Dendritic cell treated with granulocyte-macrophage colony-stimulating factor and Interleukin-4, amounts not matched to agents 40 ng/mL and 50 ng/mL, for 4 days (primary cell): Measurements from ENCODE around the gene APOH.
"Not testable (repeated sequence)": the region's sequence is repeated elsewhere in the genome, so short reads cannot be mapped to it uniquely, and the experiment has no call there.

Experiments
- H3K27ac Mint-ChIP-seq: one replicate; pipeline ENCODE4 v1.8.0; 2022; ENCODE audit warnings: mild to moderate bottlenecking, mixed read lengths
- H3K27me3 Mint-ChIP-seq: one replicate; pipeline ENCODE4 v1.8.0; 2022; ENCODE audit warnings: mild to moderate bottlenecking, mixed read lengths
- H3K36me3 Mint-ChIP-seq: one replicate; pipeline ENCODE4 v1.8.0; 2022; ENCODE audit warnings: low read depth, mixed read lengths
- H3K4me1 Mint-ChIP-seq: one replicate; pipeline ENCODE4 v1.8.0; 2022; ENCODE audit warnings: low read depth, mixed read lengths
- H3K4me3 Mint-ChIP-seq: one replicate; pipeline ENCODE4 v1.8.0; 2022; ENCODE audit warnings: mild to moderate bottlenecking, moderate library complexity, mixed read lengths
- H3K9me3 Mint-ChIP-seq: one replicate; pipeline ENCODE4 v1.8.0; 2022; ENCODE audit warnings: mixed read lengths
- intact Hi-C: fragments of 100-400 bp; cut with micrococcal nuclease; formaldehyde crosslinking; loops from one replicate; pipeline ENCODE4 v1.15.0; 2022

APOH gene

DNA sequence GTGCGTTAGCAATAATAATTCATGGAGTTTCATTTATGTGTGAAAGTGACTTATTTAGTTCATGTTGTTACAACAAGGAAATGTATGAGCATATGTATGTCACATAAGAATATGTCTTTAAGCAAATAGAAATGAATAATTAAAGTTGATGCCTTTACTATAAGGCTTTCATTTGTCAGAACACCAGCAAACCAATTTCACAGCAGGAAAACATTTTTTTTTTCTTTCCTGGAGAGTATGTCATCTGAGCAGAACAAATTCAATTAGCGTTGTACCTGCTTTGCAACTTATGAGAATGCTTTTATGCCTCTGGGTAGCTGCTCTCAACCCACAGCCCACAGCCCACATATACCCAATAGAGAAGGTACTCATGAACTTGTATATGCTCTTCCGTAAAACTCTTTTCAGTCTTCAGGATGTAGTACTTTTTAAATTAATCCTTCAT, 26.3 kb upstream of the APOH start:
- Mint-ChIP-seq H3K36me3 (no peaks in the 10 kb centered on the region), H3K4me3 (no peak overlapping the region), H3K4me1 (no peaks in the 10 kb centered on the region), H3K27me3 (peaks cover 10% of the 10 kb centered on the region), H3K9me3 (no peaks in the 10 kb centered on the region), H3K27ac (no peak overlapping the region)
- intact Hi-C loops: loop anchor here (1.0 to 2.0 kb wide), 2 partner anchors 312 to 417 kb away; no protein-coding TSS in a partner anchor

DNA sequence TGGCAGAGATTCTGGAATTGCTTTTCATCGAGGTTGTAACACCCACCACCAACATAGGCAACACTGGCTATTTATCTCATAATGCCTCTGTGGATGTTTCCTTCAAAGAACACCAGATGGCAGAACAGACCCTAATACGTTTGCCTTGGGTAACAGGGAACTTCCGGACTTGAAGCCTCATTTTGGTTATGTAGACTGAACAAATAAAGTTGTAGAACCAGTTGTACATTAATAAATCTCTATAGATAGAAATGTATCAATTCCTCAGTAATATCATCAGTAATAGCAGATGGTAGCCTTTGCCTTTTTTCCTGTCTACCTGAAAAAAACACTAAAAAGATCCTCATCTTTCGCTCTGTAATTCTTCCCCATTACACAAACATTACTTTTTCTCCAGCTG, 25.9 kb upstream of the APOH start:
- Mint-ChIP-seq H3K27ac (no peak overlapping the region), H3K4me3 (no peak overlapping the region), H3K9me3 (no peaks in the 10 kb centered on the region), H3K36me3 (no peaks in the 10 kb centered on the region), H3K27me3 (peaks cover 10% of the 10 kb centered on the region), H3K4me1 (no peaks in the 10 kb centered on the region)
- intact Hi-C loops: loop anchor here (1.0 to 2.0 kb wide), 2 partner anchors 312 to 418 kb away; no protein-coding TSS in a partner anchor

DNA sequence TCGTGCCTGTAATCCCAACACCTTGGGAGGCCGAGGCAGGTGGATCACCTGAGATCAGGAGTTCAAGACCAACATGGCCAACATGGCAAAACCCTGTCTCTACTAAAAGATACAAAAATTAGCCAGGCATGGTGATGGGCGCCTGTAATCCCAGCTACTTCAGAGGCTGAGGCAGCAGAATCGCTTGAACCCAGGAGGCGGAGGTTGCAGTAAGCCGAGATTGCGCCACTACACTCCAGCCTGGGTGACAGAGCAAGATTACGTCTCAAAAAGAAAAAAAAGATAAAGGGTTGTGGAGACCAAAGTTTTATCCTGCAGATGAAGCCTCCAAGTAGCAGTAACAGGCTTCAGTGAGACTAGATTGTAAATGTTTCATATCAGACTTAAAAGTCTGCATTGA, 24.2 kb upstream of the APOH start:
- H3K36me3 Mint-ChIP-seq, H3K27ac Mint-ChIP-seq, H3K4me1 Mint-ChIP-seq, H3K9me3 Mint-ChIP-seq, intact Hi-C loops, H3K4me3 Mint-ChIP-seq: not testable (repeated sequence)
- peaks cover 15% of the 10 kb centered on the region for H3K27me3 Mint-ChIP-seq

DNA sequence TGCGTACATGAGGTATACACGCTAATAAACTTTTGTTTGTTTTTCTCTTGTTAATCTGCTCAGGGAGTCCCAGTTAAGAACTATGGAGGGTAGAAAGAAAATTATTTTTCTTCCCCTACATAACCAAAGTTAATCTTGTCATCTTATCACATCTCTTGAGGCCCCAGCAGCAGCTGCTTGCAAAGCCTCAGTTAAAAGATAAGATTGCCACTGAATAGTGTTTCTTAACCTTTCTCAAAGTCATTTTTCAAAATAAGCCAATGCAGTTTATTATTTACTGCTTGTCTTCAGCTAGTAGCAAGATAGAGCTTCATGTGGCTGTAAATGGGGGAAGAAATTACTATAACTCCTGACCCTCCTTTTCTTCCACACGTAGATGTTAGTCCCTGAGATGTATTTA, 21.5 kb upstream of the APOH start:
- peaks cover 13% of the 10 kb centered on the region for H3K27me3 Mint-ChIP-seq
- intact Hi-C loops: no loop called here
- H3K36me3 Mint-ChIP-seq: no peaks in the 10 kb centered on the region
- no peak overlapping the region for H3K27ac Mint-ChIP-seq
- no peaks in the 10 kb centered on the region for H3K4me1 Mint-ChIP-seq
- no peaks in the 10 kb centered on the region for H3K9me3 Mint-ChIP-seq
- no peak overlapping the region for H3K4me3 Mint-ChIP-seq

DNA sequence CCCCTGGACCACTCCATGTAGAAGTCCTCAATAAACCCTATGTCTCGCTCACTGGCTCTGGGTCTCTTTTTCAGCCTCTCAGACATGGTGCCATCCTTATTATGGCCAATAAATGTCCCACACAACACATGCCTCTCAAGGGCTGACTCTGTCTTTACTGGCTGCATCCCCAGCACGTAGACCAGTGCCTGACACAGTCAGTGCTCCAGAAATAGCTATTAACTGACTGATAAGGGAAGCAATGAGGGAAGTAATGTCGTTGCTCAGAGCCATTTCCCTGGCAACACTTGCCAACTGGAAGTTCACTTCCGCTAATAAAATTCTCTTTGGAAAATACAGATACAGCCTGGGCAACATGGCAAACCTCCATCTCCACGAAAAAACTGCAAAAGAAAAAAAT, 19.1 kb upstream of the APOH start:
- Mint-ChIP-seq H3K27ac (no peak overlapping the region), H3K4me3 (no peak overlapping the region), H3K36me3 (no peaks in the 10 kb centered on the region), H3K9me3 (no peaks in the 10 kb centered on the region), H3K27me3 (peaks cover 23% of the 10 kb centered on the region), H3K4me1 (no peaks in the 10 kb centered on the region)
- intact Hi-C loops: loop anchor here (10.0 kb wide), 1 partner anchor 73 kb away; no protein-coding TSS in a partner anchor

DNA sequence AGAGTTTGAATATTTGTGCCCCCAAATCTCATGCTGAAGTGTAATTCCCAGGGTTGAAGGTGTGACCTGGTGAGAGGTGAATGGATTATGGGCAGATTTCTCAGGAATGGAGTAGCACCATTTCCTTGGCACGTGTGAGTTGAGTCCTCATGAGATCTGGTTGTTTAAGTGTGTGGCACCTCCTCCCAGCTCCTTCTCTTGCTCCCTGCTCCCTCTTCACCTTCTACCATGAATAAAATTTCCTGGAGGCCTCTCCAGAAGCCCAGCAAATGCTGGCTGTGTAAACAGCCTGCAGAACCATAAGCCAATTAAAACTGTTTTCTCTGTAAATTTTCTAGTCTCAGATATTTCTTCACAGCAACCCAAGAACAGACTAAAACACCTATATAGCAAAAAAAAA, 12.6 kb upstream of the APOH start:
- intact Hi-C loops: loop anchor here (10.0 kb wide), 1 partner anchor 67 kb away; no protein-coding TSS in a partner anchor
- H3K4me1 Mint-ChIP-seq: no peaks in the 10 kb centered on the region
- peaks cover 35% of the 10 kb centered on the region for H3K27me3 Mint-ChIP-seq
- H3K36me3 Mint-ChIP-seq: no peaks in the 10 kb centered on the region
- H3K9me3 Mint-ChIP-seq: no peaks in the 10 kb centered on the region
- no peak overlapping the region for H3K27ac Mint-ChIP-seq
- no peak overlapping the region for H3K4me3 Mint-ChIP-seq

DNA sequence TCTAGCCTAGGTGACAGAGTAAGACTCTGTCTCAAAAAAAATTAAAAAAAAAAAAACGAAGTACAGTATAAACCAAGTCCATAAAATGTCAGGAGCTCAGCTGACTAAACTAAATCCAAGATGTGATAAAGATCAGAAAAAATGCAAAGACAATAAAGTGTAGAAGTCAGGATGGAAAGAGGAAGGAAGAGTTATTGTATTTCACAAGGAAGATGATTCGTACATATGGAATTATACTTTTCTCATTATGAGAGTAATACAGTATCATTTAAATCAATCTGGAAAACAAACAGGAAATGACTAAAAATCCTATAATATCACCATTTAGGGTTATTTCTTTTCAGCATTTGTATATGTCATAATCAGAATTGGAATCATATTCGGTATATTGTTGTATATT, 11.4 kb upstream of the APOH start:
- Mint-ChIP-seq H3K9me3 (no peaks in the 10 kb centered on the region), H3K4me3 (no peak overlapping the region), H3K27me3 (peaks cover 35% of the 10 kb centered on the region), H3K27ac (no peak overlapping the region), H3K4me1 (no peaks in the 10 kb centered on the region), H3K36me3 (no peaks in the 10 kb centered on the region)
- intact Hi-C loops: loop anchor here (10.0 kb wide), 1 partner anchor 66 kb away; no protein-coding TSS in a partner anchor

DNA sequence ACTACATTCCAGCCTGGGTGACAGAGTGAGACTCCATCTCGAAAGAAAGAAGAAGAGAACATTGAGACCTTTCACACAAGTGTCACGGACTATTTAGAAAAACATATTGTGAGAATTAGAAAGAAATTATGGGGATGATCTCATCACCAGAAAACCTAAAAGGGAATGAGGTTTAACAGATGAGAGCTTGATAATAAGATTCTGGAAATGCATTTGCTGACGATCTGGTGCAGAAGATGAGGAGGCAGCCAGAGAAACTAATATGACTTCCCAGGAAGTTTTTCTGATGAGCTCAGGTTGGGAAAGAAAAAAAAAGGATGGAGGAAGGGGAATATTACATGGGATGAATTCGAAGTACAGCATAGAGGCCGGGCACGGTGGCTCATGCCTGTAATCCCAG, 10.8 kb upstream of the APOH start:
- Mint-ChIP-seq H3K36me3 (no peaks in the 10 kb centered on the region), H3K4me1 (no peaks in the 10 kb centered on the region), H3K4me3 (no peak overlapping the region), H3K27me3 (peaks cover 31% of the 10 kb centered on the region), H3K27ac (no peak overlapping the region), H3K9me3 (no peaks in the 10 kb centered on the region)
- intact Hi-C loops: loop anchor here (10.0 kb wide), 1 partner anchor 65 kb away; no protein-coding TSS in a partner anchor

DNA sequence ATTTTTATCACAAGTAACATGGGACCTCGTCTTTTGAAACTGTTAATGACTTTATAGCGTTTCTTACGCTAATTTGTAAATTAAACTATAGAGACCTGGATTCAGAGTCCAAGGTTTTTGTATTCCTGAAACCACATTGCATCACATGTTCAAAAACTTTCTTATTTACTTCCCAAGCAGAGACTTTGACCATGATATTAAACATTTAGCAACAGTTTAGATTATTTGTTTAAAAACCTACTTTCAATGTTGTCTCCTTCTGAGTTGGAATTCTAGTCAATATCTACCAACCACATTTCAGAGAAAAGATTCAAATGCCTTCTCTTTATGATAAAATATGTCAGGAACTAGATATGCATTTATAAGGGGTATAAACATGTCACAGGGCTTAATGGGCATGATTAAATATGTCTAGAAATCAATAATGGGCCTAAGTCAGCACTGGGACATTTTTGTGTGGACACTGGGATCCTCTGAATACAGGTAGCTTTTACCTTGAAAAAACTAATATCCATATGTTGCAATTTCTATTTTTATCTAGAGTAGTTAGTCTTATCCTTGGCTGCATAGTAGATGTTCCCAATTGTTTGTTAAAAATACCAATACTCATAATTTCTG, 6.3 kb upstream of the APOH start:
- Mint-ChIP-seq H3K9me3 (no peaks in the 10 kb centered on the region), H3K4me1 (peaks cover 6% of the 10 kb centered on the region), H3K36me3 (no peaks in the 10 kb centered on the region), H3K27me3 (peaks cover 17% of the 10 kb centered on the region), H3K27ac (no peak overlapping the region), H3K4me3 (no peak overlapping the region)
- intact Hi-C loops: no loop called here

DNA sequence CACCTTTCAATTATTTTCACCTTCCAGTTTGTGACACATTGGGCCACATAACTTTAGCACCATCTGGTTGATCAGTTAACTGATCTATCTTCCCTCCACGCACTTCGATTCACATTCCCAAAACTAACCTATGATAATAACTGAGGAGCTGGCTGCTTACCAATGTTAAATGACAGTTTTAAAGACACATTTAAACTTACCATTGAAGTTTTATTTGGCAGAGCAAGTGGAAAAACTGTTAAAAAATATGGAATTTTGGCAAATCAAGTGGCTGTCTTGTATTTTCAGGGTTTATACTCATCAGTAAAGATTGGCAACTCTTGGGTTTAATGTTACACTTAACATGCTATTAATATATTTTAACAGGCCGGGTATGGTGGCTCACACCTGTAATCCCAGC, 5.4 kb upstream of the APOH start:
- no peak overlapping the region for H3K27ac Mint-ChIP-seq
- H3K4me1 Mint-ChIP-seq: peaks cover 7% of the 10 kb centered on the region
- no peaks in the 10 kb centered on the region for H3K36me3 Mint-ChIP-seq
- intact Hi-C loops: no loop called here
- no peak overlapping the region for H3K4me3 Mint-ChIP-seq
- peaks cover 11% of the 10 kb centered on the region for H3K27me3 Mint-ChIP-seq
- no peaks in the 10 kb centered on the region for H3K9me3 Mint-ChIP-seq

DNA sequence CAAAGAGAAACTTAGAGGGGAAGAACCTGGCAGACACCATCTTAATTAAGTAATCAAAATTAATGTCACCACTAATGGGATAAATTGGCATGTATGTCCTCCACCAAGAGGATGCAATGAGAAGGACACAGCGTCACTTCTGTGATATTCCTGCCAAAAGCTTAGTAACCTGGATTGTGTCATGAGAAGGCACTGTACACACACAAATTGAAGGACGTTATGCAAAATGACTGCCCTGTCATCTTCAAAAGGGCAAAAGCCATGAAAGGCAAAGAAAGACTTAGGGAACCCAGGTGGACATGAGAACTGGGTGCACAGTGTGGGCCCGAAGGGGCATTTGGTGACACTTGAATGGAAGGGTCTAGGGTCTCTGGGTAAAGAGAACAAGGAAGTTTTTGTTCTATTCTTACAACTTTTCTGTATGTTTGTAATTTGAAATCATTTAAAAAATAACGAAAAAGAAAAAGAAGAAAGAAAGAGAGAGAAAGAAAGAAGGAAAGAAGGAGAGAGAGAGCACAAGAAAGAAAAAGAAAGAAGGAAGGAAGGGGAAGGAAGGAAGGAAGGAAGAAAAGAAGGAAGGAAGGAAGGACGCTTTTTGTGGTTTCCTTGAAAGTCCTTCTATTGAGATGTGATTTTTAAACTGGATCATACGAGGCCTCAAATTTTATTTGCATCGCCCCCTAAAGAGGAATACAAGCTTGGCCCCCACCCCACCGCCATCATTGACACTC, 4.0 kb upstream of the APOH start:
- Mint-ChIP-seq H3K36me3 (no peaks in the 10 kb centered on the region), H3K4me1 (peaks cover 7% of the 10 kb centered on the region)
- intact Hi-C loops: no loop called here

DNA sequence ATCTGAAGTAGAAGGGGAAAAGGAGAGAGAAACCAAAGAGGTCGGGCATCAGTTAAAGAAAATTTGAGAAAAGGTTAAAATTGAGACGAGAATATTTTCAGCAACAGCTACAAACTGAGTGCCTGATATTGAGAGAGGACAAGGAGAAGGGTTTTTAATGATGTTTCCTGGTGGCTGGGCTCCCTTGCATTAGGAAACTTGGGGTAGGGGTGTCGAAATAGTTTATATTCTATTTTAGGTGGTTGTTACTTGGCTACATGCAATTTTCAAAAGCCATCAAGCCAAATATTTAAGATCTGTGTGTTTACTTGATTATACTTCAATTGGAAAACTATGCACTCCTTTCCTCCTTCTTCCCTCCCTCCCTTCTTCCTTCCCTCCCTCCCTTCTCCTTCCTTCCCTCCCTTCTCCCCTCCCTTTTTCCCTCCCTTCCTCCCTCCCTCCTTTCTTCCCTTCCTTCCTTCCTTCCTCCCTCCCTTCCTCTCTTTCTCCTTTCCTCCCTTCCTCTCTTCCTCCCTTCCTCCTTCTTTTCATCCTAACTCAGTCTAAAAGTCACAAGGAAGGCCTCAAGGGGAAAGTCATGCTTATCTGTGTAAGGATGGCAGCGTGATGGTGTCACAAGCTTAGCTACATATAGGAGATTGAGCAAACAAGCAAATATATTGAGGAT, 1.8 kb upstream of the APOH start:
- Mint-ChIP-seq H3K9me3 (no peaks in the 10 kb centered on the region), H3K27ac (no peak overlapping the region), H3K36me3 (no peaks in the 10 kb centered on the region), H3K4me1 (peaks cover 7% of the 10 kb centered on the region), H3K27me3 (peaks cover 3% of the 10 kb centered on the region), H3K4me3 (no peak overlapping the region)
- intact Hi-C loops: no loop called here

More for the DNA sequence above, 4.0 kb upstream of the APOH start:
- Mint-ChIP-seq H3K9me3 (no peaks in the 10 kb centered on the region), H3K4me3 (no peak overlapping the region), H3K27ac (no peak overlapping the region), H3K27me3 (peaks cover 5% of the 10 kb centered on the region)

DNA sequence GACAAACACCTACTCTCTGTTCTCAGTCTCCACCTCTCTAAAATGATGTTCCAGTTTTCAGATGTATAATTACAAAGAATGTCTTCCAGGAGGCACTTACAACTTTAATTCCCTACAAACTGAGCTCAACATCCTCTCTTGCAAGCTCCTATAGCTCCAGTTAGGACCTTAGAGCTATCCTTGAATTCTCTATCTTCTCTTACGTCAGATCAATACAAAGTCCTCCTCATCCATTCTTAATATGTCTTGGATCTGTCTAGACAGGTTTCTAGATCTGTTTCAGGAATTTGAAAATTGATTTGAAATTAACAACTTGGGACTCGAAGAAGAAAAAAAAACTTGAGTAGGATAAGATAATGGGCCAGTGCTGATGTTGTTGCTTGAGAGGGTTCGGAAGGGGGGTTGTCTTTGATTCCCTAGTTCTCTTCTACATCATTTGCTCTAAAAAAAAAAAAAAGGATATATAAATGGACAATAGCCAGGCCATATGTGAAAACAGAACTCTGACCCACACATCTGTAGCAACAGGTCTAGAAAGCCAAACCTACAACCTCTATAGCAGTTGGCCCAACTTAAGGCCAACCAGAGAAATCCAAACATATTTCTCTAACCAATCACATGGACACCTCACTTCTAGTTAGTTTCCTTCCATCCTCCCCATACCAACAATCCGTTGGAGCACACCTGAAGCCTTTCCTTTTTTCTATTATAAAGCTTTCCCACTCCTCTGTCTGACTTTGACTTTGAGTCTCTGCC, 746 bp upstream of the APOH start:
- Mint-ChIP-seq H3K36me3 (no peaks in the 10 kb centered on the region), H3K4me3 (no peak overlapping the region), H3K27me3 (peaks cover 3% of the 10 kb centered on the region), H3K27ac (no peak overlapping the region), H3K4me1 (peaks cover 7% of the 10 kb centered on the region), H3K9me3 (no peaks in the 10 kb centered on the region)
- intact Hi-C loops: no loop called here
